Measurements from ENCODE around the gene DAPK1.

Gene DAPK1

GRCh38 chr9:87558606-87559190 is 61.0 kb downstream of the DAPK1 start:
- DNase-seq (ENCODE audit: low read depth) = no peak

GRCh38 chr9:87562062-87562461 is 64.4 kb downstream of the DAPK1 start:
- no peak for DNase-seq (ENCODE audit: low read depth)
- no peak overlapping the region for H3K4me3 ChIP-seq (ENCODE audit: low read depth, low read length)

More at GRCh38 chr9:87558606-87559190, 61.0 kb downstream of the DAPK1 start:
- H3K4me3 ChIP-seq (ENCODE audit: low read depth, low read length) = no peak overlapping the region

GRCh38 chr9:87562530-87563170 is 65.0 kb downstream of the DAPK1 start:
- DNase-seq (ENCODE audit: low read depth) = no peak
- no peak overlapping the region for H3K4me3 ChIP-seq (ENCODE audit: low read depth, low read length)

- H3K4me3 ChIP-seq (ENCODE audit: low read depth, low read length) = no peak overlapping the region
- DNase-seq (ENCODE audit: low read depth) = no peak
Measured at GRCh38 chr9:87564111-87564510, 66.4 kb downstream of the DAPK1 start.

DNA sequence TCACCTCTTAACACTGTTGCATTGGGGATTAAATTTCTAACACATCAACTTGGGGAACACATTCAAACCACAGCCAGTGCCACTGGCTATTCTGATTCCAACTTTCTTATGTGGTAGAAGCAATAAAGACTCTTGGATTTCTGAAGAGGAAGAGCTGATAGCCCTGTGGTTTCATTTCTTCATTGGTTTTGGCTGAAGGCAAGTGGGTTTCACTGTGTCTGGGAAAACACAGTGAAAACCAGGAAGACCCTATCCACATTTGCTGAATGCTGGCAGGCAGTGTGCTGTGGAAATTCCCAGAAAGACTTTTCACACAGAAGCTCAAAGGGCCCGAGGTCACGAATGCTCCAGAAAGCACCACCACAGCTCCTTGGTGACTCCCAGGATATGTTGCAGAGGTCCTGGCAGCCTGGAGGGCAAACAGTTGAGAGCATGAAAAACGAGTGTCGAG is 67.1 kb downstream of the DAPK1 start:
- DNase-seq (ENCODE audit: low read depth) = no peak
- no peak overlapping the region for H3K4me3 ChIP-seq (ENCODE audit: low read depth, low read length)

GRCh38 chr9:87567001-87567400 is 69.3 kb downstream of the DAPK1 start:
- no peak for DNase-seq (ENCODE audit: low read depth)
- no peak overlapping the region for H3K4me3 ChIP-seq (ENCODE audit: low read depth, low read length)

DNA sequence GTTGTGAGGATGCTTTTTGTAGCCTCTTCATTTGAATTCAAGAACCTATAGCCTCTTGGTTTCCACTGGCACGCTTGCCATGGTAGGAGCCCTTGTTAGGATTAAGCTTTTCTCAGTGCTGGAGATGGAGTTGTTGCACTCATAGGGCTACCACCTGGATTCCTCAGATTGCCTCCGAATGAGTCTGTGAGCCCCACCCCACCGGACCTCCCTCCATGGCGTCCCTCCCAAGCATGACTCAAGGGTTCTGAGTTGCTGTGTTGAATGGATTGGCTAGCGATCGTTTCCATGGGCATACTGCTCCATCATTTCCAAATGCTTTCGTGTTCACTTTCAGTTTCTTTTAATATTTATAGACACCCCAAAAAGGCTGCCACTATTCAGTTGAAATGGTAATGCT is 69.9 kb downstream of the DAPK1 start:
- no peak overlapping the region for H3K4me3 ChIP-seq (ENCODE audit: low read depth, low read length)

GRCh38 chr9:87567983-87568382 is 70.3 kb downstream of the DAPK1 start:
- DNase-seq (ENCODE audit: low read depth) = no peak
- H3K4me3 ChIP-seq (ENCODE audit: low read depth, low read length) = no peak overlapping the region

More for the DNA sequence above, 69.9 kb downstream of the DAPK1 start:
- no peak for DNase-seq (ENCODE audit: low read depth)

- no peak overlapping the region for H3K4me3 ChIP-seq (ENCODE audit: low read depth, low read length)
- no peak for DNase-seq (ENCODE audit: low read depth)
Measured at GRCh38 chr9:87568401-87568800, 70.7 kb downstream of the DAPK1 start.

- DNase-seq (ENCODE audit: low read depth) = no peak
Measured at GRCh38 chr9:87569008-87569509, 71.4 kb downstream of the DAPK1 start.

GRCh38 chr9:87569518-87569917 is 71.9 kb downstream of the DAPK1 start:
- no peak for DNase-seq (ENCODE audit: low read depth)
- no peak overlapping the region for H3K4me3 ChIP-seq (ENCODE audit: low read depth, low read length)

More at GRCh38 chr9:87569008-87569509, 71.4 kb downstream of the DAPK1 start:
- H3K4me3 ChIP-seq (ENCODE audit: low read depth, low read length) = no peak overlapping the region

GRCh38 chr9:87570000-87570908 is 72.6 kb downstream of the DAPK1 start:
- DNase-seq (ENCODE audit: low read depth) = no peak
- H3K4me3 ChIP-seq (ENCODE audit: low read depth, low read length) = no peak overlapping the region

DNA sequence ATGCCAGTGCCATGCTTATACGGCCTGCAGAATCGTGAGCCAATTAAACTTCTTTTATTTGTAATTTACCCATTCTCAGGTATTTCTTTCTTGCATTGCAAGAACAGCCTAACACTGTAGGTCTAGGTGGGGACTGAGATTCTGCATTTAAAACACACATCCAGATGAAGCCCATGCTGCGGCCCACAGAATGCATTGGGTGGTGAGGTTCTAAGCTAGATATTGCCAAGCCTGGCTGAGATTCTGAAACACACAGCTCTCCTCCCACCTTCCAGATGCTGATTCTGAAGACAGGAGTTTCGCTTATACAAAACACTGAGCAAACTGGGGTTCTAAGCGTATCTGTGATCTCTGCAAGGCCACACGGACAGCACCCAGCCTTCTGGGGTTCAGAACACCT is 75.1 kb downstream of the DAPK1 start:
- DNase-seq (ENCODE audit: low read depth) = no peak

DNA sequence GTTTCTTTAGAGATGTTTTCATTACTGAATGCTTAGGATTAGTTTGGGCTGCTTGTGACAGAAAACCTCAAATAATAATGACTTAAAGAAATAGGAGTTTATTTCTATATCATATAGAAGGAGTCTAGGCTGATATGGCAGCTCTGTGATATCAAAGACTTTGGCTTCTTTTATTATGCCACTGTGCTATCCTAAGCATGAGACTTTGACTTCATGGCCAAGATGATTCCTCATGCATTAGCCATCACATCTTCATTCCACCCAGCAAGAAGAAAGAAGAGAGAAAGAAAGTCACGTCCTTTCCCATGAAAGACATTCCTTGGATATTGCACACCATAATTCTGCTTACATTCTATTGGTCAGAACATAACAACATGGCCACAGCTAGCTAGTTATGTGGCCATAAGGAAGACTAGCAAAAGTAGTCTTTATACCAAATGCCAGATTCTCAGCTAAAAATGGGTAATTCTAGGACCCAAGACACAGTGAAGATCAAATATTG is 76.2 kb downstream of the DAPK1 start:
- no peak overlapping the region for H3K4me3 ChIP-seq (ENCODE audit: low read depth, low read length)
- no peak for DNase-seq (ENCODE audit: low read depth)

More for the DNA sequence above, 75.1 kb downstream of the DAPK1 start:
- H3K4me3 ChIP-seq (ENCODE audit: low read depth, low read length) = no peak overlapping the region

DNA sequence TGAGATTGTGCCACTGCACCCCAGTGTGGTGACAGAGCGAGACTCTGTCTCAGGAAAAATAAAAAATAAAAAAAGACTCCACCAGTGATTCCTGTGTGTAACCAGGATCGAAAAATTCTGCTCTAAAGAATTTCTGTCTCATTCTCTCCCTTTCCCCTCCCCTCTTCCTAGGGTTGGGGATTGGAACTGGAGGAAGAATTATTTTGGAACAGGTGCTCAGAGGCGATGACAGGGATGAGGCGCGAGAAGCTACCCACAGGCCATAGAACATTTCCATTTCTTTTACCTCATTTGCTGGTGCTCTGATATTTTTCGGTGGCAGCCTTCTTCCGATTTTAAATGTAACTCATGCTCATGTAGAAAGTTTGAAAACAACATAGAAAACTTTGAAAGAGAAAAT is 80.1 kb downstream of the DAPK1 start:
- no peak for DNase-seq (ENCODE audit: low read depth)
- no peak overlapping the region for H3K4me3 ChIP-seq (ENCODE audit: low read depth, low read length)

DNA sequence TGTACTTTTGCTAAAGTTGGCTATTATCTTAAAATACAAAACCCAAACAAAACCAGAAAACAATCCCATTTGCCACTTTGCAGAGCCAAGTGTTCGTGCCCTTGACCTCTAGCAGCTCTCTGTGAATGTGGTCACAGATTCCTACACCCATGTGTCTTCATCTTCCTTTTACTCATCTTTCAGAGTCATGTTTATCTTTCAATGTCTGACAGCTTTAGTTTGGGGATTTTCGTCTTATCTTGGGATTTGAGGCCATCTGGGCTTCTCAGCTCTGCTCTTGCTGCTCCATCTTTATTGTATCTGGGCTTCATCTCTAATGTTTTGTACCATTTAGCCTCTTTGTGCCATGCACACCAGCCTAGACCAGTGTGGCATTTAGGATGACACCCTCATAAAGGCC is 81.0 kb downstream of the DAPK1 start:
- DNase-seq (ENCODE audit: low read depth) = no peak
- H3K4me3 ChIP-seq (ENCODE audit: low read depth, low read length) = no peak overlapping the region

- no peak for DNase-seq (ENCODE audit: low read depth)
- no peak overlapping the region for H3K4me3 ChIP-seq (ENCODE audit: low read depth, low read length)
Measured at GRCh38 chr9:87579781-87580541, 82.3 kb downstream of the DAPK1 start.

GRCh38 chr9:87580941-87581438 is 83.3 kb downstream of the DAPK1 start:
- H3K4me3 ChIP-seq (ENCODE audit: low read depth, low read length) = no peak overlapping the region
- no peak for DNase-seq (ENCODE audit: low read depth)

DNA sequence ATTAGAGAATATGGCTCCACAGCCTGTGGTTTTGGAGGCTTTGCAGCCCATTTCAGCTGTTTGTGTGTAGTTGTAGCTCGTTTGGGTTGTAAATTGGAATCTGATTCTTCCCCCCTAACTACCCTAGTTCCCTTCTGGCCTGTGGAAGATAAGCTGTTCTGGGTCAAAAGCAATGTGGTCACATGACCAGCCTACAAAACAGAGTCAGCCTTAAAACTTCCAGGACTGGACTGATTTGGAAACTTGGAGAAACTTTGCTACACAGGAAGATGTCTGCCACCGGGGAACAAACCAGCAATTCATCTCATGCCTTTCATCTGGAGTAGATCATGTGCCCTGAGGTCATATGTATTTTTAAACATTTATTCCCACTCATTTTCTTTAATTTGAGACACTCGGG is 83.8 kb downstream of the DAPK1 start:
- DNase-seq (ENCODE audit: low read depth) = no peak
- H3K4me3 ChIP-seq (ENCODE audit: low read depth, low read length) = no peak overlapping the region

All from skeletal muscle cell (primary cell).